HG03025 (cell line): ENCODE results near the gene CYP2B6.
"Not testable (repeated sequence)": the region's sequence is repeated elsewhere in the genome, so short reads cannot be mapped to it uniquely, and the experiment has no call there.

Experiments used
- ATAC-seq: cut with Tn5 transposase; IDR thresholded peaks from one replicate; pipeline ENCODE4 v1.9.1; 2021; ENCODE audit warnings: mild to moderate bottlenecking, moderate library complexity; ENCODE audit not compliant: unreplicated experiment, low FRiP score

The CYP2B6 gene

GRCh38 chr19:40979759-40980158, 11.3 kb upstream of the CYP2B6 start:
- not testable (repeated sequence) for ATAC-seq

GRCh38 chr19:40980743-40981442, 10.2 kb upstream of the CYP2B6 start:
- ATAC-seq: not testable (repeated sequence)

- ATAC-seq: no peak
These were observed 9.5 kb upstream of the CYP2B6 start for GRCh38 chr19:40981591-40981990.

- no peak for ATAC-seq
These were observed 8.4 kb upstream of the CYP2B6 start for GRCh38 chr19:40982594-40983101.

- ATAC-seq: no peak
These were observed 1.6 kb upstream of the CYP2B6 start for GRCh38 chr19:40989453-40989852.

- ATAC-seq: no peak
These were observed 4.3 kb downstream of the CYP2B6 start for GRCh38 chr19:40995355-40995754.

- ATAC-seq: not testable (repeated sequence)
These were observed 7.9 kb downstream of the CYP2B6 start for GRCh38 chr19:40999018-40999417.

GRCh38 chr19:41000310-41000737, 9.2 kb downstream of the CYP2B6 start:
- ATAC-seq: no peak

- no peak for ATAC-seq
These were observed 10.3 kb downstream of the CYP2B6 start for GRCh38 chr19:41001243-41001971.

- not testable (repeated sequence) for ATAC-seq
These were observed 12.6 kb downstream of the CYP2B6 start for GRCh38 chr19:41003656-41004055.

- no peak for ATAC-seq
These were observed 18.7 kb downstream of the CYP2B6 start for GRCh38 chr19:41009700-41010235.

GRCh38 chr19:41013359-41013758, 22.3 kb downstream of the CYP2B6 start:
- ATAC-seq: no peak

- no peak for ATAC-seq
These were observed 23.6 kb downstream of the CYP2B6 start for GRCh38 chr19:41014643-41015042.

GRCh38 chr19:41016488-41017071, 25.5 kb downstream of the CYP2B6 start:
- ATAC-seq: no peak

GRCh38 chr19:41018736-41019290, 27.7 kb downstream of the CYP2B6 start:
- no peak for ATAC-seq

GRCh38 chr19:41019346-41019745, 28.3 kb downstream of the CYP2B6 start:
- ATAC-seq: no peak

- ATAC-seq: no peak
These were observed 32.1 kb downstream of the CYP2B6 start for GRCh38 chr19:41023193-41023592.

- ATAC-seq: no peak
These were observed 34.3 kb downstream of the CYP2B6 start for GRCh38 chr19:41025411-41025810.

- no peak for ATAC-seq
These were observed 34.8 kb downstream of the CYP2B6 start for GRCh38 chr19:41025871-41026270.

GRCh38 chr19:41027273-41027967, 36.3 kb downstream of the CYP2B6 start:
- ATAC-seq: no peak
